K562 (cell line): ENCODE data around the gene SPEM1.

Experiments used
- MXI1 ChIP-seq: IDR thresholded peaks from 2 replicates; pipeline ENCODE4 v1.6.1; 2011; ENCODE audit warnings: low read depth, mild to moderate bottlenecking, improper control_type of control experiment, low read length
- NUFIP1 ChIP-seq: fragments of 450-650 bp; IDR thresholded peaks from 2 replicates; pipeline ENCODE4 v1.6.1; 2018; ENCODE audit not compliant: partially characterized antibody
- TF ChIP-seq, protein P1 (sequence below): fragments of 150-350 bp; IDR thresholded peaks from 2 replicates; pipeline ENCODE4 v1.6.1; 2014; ENCODE audit warnings: low read depth, mild to moderate bottlenecking, low read length, borderline replicate concordance
- TF ChIP-seq, protein P2 (sequence below): fragments of 450-650 bp; formaldehyde crosslinking; IDR thresholded peaks from 2 replicates; pipeline ENCODE4 v1.4.0; 2022; ENCODE audit warnings: missing genetic modification characterization
- TF ChIP-seq, protein P3 (sequence below), 3 experiments: IDR thresholded peaks in 2 of 3; conservative IDR thresholded peaks in 1 of 3; 2 replicates each; pipeline ENCODE4 v1.5.1; 2011 to 2012; ENCODE audit warnings: low read length in 3 of 3, mild to moderate bottlenecking in 3 of 3, control low read depth in 2 of 3, improper control_type of control experiment in 1 of 3, inconsistent platforms in 1 of 3, low read depth in 1 of 3, mixed read lengths in 1 of 3, moderate library complexity in 1 of 3; ENCODE audit not compliant: insufficient read depth in 2 of 3

DNA sequence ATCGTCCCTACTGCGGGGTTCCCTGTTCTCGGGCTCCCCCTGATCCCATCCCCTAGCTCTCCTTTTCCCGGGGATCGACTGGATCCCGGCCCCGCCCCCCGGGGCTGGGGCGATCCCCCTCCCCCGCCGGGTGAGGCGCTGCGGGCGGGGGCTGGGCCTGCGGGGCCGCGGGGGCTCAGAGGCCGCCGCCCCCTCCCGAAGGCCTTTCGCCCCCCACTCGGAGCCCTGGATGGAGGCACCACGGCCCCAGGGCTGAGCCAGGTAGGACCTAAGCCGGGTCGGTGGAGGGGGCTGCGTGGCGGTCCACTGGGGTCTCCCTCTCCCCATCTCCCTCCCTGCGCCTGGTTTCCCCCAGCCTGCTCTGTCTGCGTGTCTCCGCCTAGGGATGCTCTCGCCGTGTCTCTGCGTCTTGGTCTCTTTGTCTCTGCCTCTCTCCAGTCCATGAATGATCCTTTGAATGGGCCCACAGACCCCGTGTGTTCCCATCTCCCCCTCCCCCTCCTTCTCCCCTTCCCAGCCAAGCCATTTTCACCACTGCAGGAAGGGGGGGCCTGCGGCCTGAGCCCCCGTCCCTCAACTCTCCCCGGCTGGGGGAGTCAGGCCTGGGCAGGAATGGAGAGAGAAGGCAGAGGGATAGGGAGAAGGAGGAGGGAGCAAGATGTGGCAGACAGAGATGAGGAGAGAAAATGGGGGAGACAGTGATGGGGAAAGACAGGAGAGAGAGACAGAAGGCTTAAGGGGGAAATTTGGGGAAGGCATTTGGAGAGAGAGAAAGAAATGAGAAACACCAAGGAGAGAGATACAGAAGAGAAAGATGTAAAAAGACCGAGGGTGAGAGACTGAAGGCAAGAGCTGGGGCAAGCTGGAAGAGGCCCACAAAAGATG, 14.5 kb upstream of the SPEM1 start:
- TF ChIP-seq MXI1 (no peak), NUFIP1 (no peak)
- TF ChIP-seq, protein P1, sequence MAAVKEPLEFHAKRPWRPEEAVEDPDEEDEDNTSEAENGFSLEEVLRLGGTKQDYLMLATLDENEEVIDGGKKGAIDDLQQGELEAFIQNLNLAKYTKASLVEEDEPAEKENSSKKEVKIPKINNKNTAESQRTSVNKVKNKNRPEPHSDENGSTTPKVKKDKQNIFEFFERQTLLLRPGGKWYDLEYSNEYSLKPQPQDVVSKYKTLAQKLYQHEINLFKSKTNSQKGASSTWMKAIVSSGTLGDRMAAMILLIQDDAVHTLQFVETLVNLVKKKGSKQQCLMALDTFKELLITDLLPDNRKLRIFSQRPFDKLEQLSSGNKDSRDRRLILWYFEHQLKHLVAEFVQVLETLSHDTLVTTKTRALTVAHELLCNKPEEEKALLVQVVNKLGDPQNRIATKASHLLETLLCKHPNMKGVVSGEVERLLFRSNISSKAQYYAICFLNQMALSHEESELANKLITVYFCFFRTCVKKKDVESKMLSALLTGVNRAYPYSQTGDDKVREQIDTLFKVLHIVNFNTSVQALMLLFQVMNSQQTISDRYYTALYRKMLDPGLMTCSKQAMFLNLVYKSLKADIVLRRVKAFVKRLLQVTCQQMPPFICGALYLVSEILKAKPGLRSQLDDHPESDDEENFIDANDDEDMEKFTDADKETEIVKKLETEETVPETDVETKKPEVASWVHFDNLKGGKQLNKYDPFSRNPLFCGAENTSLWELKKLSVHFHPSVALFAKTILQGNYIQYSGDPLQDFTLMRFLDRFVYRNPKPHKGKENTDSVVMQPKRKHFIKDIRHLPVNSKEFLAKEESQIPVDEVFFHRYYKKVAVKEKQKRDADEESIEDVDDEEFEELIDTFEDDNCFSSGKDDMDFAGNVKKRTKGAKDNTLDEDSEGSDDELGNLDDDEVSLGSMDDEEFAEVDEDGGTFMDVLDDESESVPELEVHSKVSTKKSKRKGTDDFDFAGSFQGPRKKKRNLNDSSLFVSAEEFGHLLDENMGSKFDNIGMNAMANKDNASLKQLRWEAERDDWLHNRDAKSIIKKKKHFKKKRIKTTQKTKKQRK = no peak
- TF ChIP-seq, protein P2, sequence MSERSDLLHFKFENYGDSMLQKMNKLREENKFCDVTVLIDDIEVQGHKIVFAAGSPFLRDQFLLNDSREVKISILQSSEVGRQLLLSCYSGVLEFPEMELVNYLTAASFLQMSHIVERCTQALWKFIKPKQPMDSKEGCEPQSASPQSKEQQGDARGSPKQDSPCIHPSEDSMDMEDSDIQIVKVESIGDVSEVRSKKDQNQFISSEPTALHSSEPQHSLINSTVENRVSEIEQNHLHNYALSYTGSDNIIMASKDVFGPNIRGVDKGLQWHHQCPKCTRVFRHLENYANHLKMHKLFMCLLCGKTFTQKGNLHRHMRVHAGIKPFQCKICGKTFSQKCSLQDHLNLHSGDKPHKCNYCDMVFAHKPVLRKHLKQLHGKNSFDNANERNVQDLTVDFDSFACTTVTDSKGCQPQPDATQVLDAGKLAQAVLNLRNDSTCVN (CRISPR knock-in tag) = no peak
- TF ChIP-seq, protein P3, sequence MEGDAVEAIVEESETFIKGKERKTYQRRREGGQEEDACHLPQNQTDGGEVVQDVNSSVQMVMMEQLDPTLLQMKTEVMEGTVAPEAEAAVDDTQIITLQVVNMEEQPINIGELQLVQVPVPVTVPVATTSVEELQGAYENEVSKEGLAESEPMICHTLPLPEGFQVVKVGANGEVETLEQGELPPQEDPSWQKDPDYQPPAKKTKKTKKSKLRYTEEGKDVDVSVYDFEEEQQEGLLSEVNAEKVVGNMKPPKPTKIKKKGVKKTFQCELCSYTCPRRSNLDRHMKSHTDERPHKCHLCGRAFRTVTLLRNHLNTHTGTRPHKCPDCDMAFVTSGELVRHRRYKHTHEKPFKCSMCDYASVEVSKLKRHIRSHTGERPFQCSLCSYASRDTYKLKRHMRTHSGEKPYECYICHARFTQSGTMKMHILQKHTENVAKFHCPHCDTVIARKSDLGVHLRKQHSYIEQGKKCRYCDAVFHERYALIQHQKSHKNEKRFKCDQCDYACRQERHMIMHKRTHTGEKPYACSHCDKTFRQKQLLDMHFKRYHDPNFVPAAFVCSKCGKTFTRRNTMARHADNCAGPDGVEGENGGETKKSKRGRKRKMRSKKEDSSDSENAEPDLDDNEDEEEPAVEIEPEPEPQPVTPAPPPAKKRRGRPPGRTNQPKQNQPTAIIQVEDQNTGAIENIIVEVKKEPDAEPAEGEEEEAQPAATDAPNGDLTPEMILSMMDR (IDR thresholded peaks at IDR 0.05 in 2 of 3, conservative IDR thresholded peaks at IDR 0.05 in 1 of 3; ENCODE audit: insufficient read depth in 2 of 3, low read depth in 1 of 3, low read length in 3 of 3) = no peak
